ENCODE results near the gene STOML2.
A peak's percentile ranks its signal among the peaks of the same experiment; 100 is the strongest.
"Not testable (repeated sequence)": the region's sequence is repeated elsewhere in the genome, so short reads cannot be mapped to it uniquely, and the experiment has no call there.

Gene STOML2, protein sequence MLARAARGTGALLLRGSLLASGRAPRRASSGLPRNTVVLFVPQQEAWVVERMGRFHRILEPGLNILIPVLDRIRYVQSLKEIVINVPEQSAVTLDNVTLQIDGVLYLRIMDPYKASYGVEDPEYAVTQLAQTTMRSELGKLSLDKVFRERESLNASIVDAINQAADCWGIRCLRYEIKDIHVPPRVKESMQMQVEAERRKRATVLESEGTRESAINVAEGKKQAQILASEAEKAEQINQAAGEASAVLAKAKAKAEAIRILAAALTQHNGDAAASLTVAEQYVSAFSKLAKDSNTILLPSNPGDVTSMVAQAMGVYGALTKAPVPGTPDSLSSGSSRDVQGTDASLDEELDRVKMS

DNA sequence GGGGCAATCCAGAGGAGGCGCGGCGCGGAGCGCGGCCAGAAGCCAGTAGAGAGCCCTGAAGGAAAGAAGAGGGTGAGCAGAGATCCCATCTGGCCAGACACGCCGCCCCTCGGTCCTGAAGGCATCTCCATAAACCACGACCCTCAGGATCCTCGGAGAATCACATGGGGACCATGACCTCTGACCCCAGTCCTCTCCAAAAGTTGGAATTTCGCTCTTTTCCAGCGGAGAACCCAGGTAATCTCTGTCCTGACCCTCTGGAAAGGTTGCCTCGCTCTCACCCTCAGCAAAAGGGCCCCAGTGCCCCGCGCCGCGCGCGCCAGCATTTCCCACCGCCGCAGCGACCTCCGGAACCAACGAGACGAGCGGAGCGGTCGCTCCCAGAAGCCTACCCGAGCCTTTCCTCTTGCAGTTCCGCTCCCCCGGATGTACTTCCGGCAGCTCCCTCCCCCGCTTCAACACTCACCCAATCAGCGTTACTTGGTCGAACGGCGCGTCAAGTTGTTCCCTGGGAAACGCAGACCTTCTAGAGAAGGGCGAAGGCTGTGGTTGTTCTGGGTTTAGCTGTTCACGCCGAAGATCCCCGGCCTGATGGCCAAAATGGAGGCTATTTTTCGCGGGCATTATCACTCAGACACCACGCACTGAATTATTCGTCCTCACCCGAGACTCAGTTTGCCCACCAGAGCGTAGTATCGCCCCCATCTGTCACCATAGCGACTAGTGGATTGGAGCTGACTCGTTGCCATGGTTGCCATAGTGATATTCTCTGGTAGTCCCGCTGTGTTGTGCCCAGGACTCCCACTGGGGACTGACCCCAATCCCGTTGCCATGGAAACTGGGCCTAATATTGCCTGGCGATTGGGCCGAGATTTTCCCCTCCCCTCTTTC, at the start of gene STOML2:
TSS of gene STOML2 (minus strand) at position 363 of the 891 bp plus-strand sequence. CDS start at position 326, 37 bp downstream.
- DNase-seq (ENCODE audit: low spot score): peak; percentile 94

DNA sequence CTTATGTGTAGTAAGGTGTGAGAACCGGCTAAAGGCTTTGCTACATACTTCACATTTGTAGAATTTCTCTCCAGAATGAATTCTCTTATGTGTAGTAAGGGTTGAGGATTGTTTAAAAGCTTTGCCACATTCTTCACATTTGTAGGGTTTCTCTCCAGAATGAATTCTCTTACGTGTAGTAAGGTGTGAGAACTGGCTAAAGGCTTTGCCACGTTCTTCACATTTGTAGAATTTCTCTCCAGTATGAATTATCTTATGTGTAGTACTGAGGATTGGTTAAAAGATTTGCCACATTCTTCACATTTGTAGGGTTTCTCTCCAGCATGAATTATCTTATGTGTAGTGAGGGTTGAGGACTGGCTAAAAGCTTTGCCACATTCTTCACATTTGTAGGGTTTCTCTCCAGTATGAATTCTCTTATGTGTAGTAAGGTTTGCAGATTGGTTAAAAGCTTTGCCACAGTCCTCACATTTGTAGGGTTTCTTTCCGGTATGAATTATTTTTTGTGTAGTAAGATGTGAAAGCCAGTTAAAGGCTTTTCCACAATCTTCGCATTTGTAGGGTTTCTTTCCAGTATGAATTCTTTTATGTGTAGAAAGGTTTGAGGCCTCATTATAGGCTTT, 45.1 kb upstream of the STOML2 start:
- DNase-seq (ENCODE audit: low spot score): not testable (repeated sequence)

- DNase-seq (ENCODE audit: low spot score): no peak
Measured at GRCh38 chr9:35142037-35142436, 39.1 kb upstream of the STOML2 start.

DNA sequence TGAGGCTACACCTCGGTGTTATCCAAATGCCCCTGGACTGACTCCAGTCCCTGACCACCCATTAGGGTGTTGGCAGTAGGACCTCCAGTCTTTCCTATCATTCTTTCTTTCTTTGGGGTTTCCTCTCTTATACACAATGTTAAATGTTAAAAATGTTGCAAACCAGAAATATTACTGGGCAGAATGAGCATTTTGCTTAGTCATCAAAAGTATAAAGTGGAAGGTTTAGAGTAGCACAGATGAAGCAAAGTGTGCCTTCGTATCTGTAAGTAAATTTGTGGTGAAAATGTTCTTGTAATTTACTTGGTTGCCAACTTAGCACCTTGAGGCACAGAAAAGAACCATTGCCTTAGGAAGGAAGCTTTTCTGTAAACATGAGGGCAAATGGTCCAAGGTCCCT, 37.2 kb upstream of the STOML2 start:
- no peak for DNase-seq (ENCODE audit: low spot score)

GRCh38 chr9:35136866-35137265, 33.9 kb upstream of the STOML2 start:
- DNase-seq (ENCODE audit: low spot score): no peak

- DNase-seq (ENCODE audit: low spot score): no peak
Measured at GRCh38 chr9:35135988-35136387, 33.1 kb upstream of the STOML2 start.

DNA sequence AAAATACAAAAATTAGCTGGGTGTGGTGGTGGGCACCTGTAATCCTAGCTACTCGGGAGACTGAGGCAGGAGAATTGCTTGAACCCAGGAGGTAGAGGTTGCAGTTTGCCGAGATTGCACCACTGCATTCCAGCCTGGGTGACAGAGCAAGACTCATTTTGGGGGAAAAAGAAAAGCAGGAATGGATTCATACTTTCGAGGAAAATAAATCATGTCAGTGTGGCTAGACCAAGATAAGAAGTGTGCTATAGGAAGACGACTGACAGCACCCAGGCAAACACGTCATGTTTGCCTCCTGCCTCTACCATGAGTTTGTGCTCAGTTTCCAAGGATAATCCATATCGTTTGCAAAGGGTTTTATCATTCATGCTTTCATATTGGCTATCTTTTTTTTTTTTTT, 32.0 kb upstream of the STOML2 start:
- DNase-seq (ENCODE audit: low spot score): no peak

- DNase-seq (ENCODE audit: low spot score): peak; percentile 78
Measured at GRCh38 chr9:35116898-35117551, 14.1 kb upstream of the STOML2 start.

DNA sequence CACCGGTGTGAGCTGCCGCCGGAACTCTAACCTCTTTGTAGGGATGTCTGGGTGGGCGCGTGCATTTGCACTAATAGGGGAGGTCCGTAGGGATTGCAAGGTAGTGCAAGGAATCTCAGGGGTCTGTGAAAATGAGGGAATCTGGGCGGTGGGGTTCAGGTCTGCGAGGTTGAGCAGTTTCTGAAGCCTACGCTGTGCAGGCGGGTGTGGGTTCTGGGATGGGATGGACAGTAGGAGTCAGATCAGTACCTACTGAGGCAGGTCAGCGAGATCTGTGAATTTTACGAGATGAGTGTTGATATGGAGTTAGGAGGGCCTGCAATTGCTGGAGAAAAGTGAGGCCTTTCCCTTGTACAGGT, 13.6 kb upstream of the STOML2 start:
- no peak for DNase-seq (ENCODE audit: low spot score)

DNA sequence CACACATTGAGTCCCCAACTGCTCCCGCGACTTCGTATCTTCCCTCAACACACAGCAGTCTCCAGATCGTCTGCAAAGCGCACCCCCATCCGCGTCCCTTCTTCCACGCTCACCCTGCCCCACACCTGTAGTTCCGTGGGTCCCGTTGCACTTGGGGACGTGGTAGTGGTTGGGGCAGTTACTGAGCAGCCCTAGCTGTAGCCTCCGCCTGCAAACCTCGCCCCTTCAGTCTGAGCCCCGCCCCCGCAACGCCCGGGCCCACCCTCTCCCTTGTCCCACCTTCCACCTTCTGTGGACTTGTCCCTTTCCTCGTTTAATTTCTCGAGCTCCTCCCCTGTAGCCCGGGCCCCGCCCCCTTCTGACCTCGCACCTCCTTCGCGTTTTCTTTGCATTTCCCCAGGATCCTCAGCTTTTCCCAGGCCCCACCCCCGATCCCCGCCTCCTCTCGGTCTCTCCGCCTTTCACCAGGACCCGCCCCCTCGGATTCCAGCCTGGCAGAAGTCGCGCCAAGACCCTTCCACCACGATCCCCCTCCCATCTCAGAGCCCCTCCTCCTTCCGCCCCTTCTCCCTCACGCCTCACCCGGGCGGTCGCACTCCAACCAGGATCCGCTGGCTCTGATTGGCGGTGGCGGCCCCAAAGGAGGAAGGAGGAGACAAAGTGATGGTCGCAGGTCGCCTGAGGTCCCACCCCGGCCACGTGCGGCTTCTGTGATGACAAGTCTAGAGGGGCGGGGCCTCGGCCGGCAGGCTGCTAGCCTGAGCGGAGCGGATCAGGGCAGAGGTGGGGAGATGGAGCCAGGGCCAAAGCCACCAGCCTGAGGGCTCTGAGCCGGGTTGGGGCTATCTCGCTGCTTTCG, 13.0 kb upstream of the STOML2 start, which contains the start of gene ATOSB:
TSS of gene ATOSB (minus strand) at position 183 of the 859 bp plus-strand sequence. CDS start 7,588 bp downstream, outside the sequence.
- peak; percentile 92 for DNase-seq (ENCODE audit: low spot score)

- no peak for DNase-seq (ENCODE audit: low spot score)
Measured at GRCh38 chr9:35114840-35115628, 12.1 kb upstream of the STOML2 start.

DNA sequence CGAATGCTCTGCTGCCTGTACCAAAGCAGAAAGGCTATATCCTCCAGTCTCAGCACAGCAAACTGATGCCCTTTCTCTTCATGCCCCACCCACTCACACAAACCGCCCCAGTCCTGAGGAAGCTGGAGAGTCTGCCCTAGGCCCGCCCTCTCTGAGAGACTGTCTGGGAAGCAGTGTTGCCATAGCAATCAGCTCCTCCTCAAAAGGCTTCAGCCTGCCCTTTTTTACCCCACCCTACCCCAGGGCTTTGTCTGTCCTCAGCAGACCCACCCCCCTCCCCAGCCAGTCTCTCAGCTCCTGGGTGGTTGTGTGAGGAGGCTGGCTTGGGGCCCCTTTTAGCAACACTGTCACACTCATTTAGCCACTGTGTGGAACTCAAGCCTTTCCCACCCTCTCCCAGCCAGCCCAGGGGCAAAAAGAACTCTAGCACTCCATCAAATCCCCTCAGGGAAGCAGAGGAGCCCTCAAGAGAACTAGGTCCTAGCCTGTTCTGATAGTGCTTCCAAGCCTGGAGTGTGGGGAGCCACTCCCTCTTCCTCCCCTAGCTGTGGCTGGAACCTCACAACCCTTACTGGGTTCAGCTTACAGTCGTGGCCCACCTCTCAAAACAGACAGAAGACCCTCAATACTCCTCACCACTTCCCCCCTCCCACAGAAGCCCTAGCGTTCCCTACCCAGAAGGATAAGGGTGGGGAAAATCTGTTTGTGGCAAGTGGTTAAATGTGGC, 11.3 kb upstream of the STOML2 start:
- DNase-seq (ENCODE audit: low spot score): peak; percentile 57

GRCh38 chr9:35112257-35113020, 9.5 kb upstream of the STOML2 start:
- DNase-seq (ENCODE audit: low spot score): no peak

GRCh38 chr9:35111001-35111933, 8.3 kb upstream of the STOML2 start:
- DNase-seq (ENCODE audit: low spot score): peak; percentile 96

DNA sequence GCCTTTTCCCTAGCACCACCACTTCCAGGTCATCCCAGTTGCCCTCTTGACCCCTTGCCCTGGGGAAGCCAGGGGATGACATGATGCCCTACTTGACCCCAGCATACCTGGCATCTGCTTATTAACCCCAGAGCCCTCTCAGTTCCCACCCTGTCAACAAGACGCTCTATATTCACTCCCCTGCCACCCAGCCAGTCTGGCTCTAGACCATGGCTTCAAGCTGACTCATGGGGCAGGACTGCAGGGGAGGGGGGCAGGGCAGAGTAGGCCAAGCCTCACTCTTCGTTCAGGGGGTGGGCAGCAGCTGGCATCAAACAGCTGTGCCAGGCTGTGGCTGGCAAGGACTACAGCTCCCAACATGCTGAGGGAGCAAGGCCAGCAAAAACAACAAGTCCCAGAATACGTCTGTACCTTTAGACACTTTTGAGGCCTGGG, 7.4 kb upstream of the STOML2 start:
- no peak for DNase-seq (ENCODE audit: low spot score)

GRCh38 chr9:35108946-35109575, 6.1 kb upstream of the STOML2 start:
- no peak for DNase-seq (ENCODE audit: low spot score)

DNA sequence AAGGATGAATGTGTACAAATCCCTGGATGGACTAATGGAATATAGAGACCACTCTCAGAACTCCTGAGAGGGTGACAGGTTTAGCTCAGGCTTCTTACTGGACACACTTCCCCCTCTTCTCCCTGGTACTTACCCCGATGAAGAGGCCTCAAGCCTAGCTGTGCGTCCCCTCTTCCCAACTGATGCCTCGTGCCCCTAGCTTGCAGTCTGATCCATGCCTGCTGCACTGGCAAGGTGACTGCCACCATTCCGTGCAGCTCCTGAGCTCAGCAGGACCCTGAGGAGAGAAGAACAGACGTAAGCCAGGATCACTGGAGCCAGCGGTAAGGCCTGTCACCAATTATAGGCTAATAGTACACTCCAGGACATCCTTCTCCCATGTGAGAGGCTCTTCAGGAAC, 5.5 kb upstream of the STOML2 start:
- DNase-seq (ENCODE audit: low spot score): no peak
